Natural killer cell treated with Interleukin-12 subunit alpha and Interleukin-12 subunit beta and Interleukin-15 and Interleukin-18, amount 100 ng/mL, for 72 hours (primary cell): ENCODE measurements around the gene CPNE2. TPM values are rescaled to one million over a fixed set of nuclear protein-coding genes. Genes with fewer than 3 reads are reported as not detected.

Experiments used
- ATAC-seq, 2 donors: fragments of 150-1000 bp; cut with Tn5 transposase in 1 of 2; sonication (Bioruptor Pico), chemical (Tn5 transposase) in 1 of 2; 2 replicates each; pipeline ENCODE4 v1.10.0; 2021
- DNase-seq: peaks from one replicate; pipeline ENCODE4 v3.0.0; 2022; ENCODE audit warnings: low spot score
- H3K27ac Mint-ChIP-seq, 2 donors: 1 replicate in 1 of 2; 2 replicates in 1 of 2; pipeline ENCODE4 v1.8.0; 2022; ENCODE audit warnings: mixed read lengths in 2 of 2, mild to moderate bottlenecking in 1 of 2, moderate library complexity in 1 of 2
- H3K27me3 Mint-ChIP-seq, 2 donors: 1 replicate in 1 of 2; 2 replicates in 1 of 2; pipeline ENCODE4 v1.8.0; 2022; ENCODE audit warnings: mixed read lengths in 2 of 2
- H3K36me3 Mint-ChIP-seq: one replicate; pipeline ENCODE4 v1.8.0; 2022; ENCODE audit warnings: mixed read lengths
- H3K4me1 Mint-ChIP-seq, 2 donors: 1 replicate in 1 of 2; 2 replicates in 1 of 2; pipeline ENCODE4 v1.8.0; 2022; ENCODE audit warnings: low read depth in 2 of 2, mixed read lengths in 2 of 2, mild to moderate bottlenecking in 1 of 2
- H3K4me3 Mint-ChIP-seq: one replicate; pipeline ENCODE4 v1.8.0; 2022; ENCODE audit warnings: mixed read lengths
- H3K9me3 Mint-ChIP-seq: 2 replicates; pipeline ENCODE4 v1.8.0; 2022; ENCODE audit warnings: mixed read lengths
- total RNA-seq, 2 donors: library from RNA; stranded (reverse); gene quantifications; one replicate each; pipeline ENCODE4 v1.2.3, GENCODE V29; 2022

CPNE2 gene
- total RNA-seq, 2 donors from 2014 or later: 0.50 to 0.95 TPM

GRCh38 chr16:57152096-57153093 lies 60.0 kb downstream of the CPNE2 start:
- no peaks in the 10 kb centered on the region for H3K9me3 Mint-ChIP-seq
- H3K4me3 Mint-ChIP-seq: no peak overlapping the region
- H3K27me3 Mint-ChIP-seq: no peaks in the 10 kb centered on the region
- DNase-seq (no peak), ATAC-seq (no peak)
- peak overlapping the region in 1 of 2 donors; percentile 9 for H3K27ac Mint-ChIP-seq
- peaks cover 5 to 8% of the 10 kb centered on the region in 2 donors for H3K4me1 Mint-ChIP-seq
- H3K36me3 Mint-ChIP-seq: peaks cover 26% of the 10 kb centered on the region

GRCh38 chr16:57153841-57154240 lies 61.5 kb downstream of the CPNE2 start:
- Mint-ChIP-seq H3K36me3 (peaks cover 29% of the 10 kb centered on the region), H3K4me1 (peaks cover 0 to 2% of the 10 kb centered on the region in 2 donors), H3K4me3 (no peak overlapping the region), H3K27me3 (no peaks in the 10 kb centered on the region), H3K27ac (no peak overlapping the region), H3K9me3 (no peaks in the 10 kb centered on the region)
- no peak for ATAC-seq
- no peak for DNase-seq

GRCh38 chr16:57155702-57156350 lies 63.4 kb downstream of the CPNE2 start:
- Mint-ChIP-seq H3K27ac (no peak overlapping the region), H3K36me3 (peaks cover 42% of the 10 kb centered on the region), H3K4me3 (no peak overlapping the region), H3K4me1 (peaks cover 0 to 2% of the 10 kb centered on the region in 2 donors), H3K27me3 (no peaks in the 10 kb centered on the region), H3K9me3 (no peaks in the 10 kb centered on the region)
- ATAC-seq: no peak
- DNase-seq: no peak

DNA sequence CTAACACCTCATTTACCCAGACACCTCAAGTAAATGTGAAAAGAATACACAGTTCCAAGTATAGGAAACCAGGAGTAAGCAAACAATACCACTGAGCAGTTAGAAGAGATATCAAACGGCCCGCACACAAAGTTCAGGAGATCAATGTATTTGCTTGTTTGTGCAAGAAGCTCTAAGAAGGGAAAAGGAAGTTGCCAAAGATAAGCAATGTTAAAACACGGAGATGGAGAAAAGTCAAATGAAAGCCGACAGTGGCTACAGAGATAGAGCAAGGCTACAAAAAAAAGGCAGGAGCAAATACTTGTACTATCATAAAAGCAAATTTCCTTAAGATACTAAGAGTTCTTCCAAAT lies 63.9 kb downstream of the CPNE2 start:
- no peak for DNase-seq
- no peak for ATAC-seq
- Mint-ChIP-seq H3K4me1 (peaks cover 0 to 2% of the 10 kb centered on the region in 2 donors), H3K4me3 (no peak overlapping the region), H3K36me3 (peaks cover 45% of the 10 kb centered on the region), H3K27ac (no peak overlapping the region), H3K27me3 (no peaks in the 10 kb centered on the region), H3K9me3 (no peaks in the 10 kb centered on the region)

DNA sequence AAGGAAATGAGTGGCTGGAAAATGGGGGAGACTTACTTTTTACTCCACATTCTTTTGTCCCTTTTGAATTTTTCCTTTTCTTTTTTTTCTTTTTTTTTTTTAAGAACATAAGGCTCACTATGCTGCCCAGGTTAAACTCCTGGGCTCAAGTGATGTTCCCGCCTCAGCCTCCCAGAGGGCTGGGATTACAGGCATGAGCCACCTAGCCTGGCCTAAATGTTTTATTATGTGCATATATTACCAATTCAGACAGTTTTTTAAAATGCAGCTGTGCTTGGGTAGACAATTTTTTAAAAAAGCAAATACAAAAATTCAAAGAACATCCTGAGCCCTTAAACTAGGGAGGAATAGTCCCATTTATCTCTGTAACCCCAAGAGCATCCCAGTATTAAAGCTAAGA lies 65.2 kb downstream of the CPNE2 start:
- Mint-ChIP-seq H3K36me3 (peaks cover 45% of the 10 kb centered on the region), H3K27ac (no peak overlapping the region), H3K4me3 (no peak overlapping the region), H3K9me3 (no peaks in the 10 kb centered on the region), H3K4me1 (peaks cover 0 to 2% of the 10 kb centered on the region in 2 donors), H3K27me3 (no peaks in the 10 kb centered on the region)
- no peak for ATAC-seq
- DNase-seq: no peak

GRCh38 chr16:57159447-57159846 lies 67.1 kb downstream of the CPNE2 start:
- no peak for ATAC-seq
- Mint-ChIP-seq H3K4me3 (no peak overlapping the region), H3K36me3 (peaks cover 41% of the 10 kb centered on the region), H3K4me1 (peaks cover 0 to 2% of the 10 kb centered on the region in 2 donors), H3K27ac (no peak overlapping the region), H3K9me3 (no peaks in the 10 kb centered on the region), H3K27me3 (no peaks in the 10 kb centered on the region)
- no peak for DNase-seq

GRCh38 chr16:57163842-57164241 lies 71.5 kb downstream of the CPNE2 start:
- DNase-seq (no peak), ATAC-seq (no peak)
- no peaks in the 10 kb centered on the region for H3K4me1 Mint-ChIP-seq
- H3K27me3 Mint-ChIP-seq: no peaks in the 10 kb centered on the region
- H3K9me3 Mint-ChIP-seq: no peaks in the 10 kb centered on the region
- H3K36me3 Mint-ChIP-seq: peaks cover 37% of the 10 kb centered on the region
- no peak overlapping the region for H3K4me3 Mint-ChIP-seq
- H3K27ac Mint-ChIP-seq: no peak overlapping the region

- peaks cover 32% of the 10 kb centered on the region for H3K36me3 Mint-ChIP-seq
- no peaks in the 10 kb centered on the region for H3K4me1 Mint-ChIP-seq
- no peak overlapping the region for H3K4me3 Mint-ChIP-seq
- ATAC-seq: no peak
- no peaks in the 10 kb centered on the region for H3K9me3 Mint-ChIP-seq
- no peaks in the 10 kb centered on the region for H3K27me3 Mint-ChIP-seq
- no peak overlapping the region for H3K27ac Mint-ChIP-seq
- DNase-seq: no peak
Observed at GRCh38 chr16:57165483-57165882, 73.1 kb downstream of the CPNE2 start.

DNA sequence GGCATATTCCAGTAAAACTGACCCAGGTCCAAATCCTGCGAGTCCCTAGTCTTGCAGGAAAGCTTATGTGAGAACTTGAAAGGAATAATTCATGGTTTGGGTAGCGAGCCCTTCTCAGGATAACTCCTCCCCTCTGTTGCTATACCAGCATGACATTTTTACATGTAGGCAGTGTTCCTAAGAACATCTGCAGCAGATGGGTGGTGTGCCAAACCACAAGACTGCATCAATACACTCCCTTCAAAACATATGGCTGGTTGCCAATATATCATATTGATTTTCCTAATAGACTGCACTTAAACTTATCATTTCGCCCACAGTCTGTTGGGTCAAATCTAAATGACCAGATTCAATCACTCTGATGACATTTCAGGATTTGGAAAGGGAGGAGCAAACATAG lies 73.6 kb downstream of the CPNE2 start:
- Mint-ChIP-seq H3K36me3 (peaks cover 30% of the 10 kb centered on the region), H3K9me3 (no peaks in the 10 kb centered on the region), H3K4me1 (no peaks in the 10 kb centered on the region), H3K27me3 (no peaks in the 10 kb centered on the region), H3K27ac (no peak overlapping the region), H3K4me3 (no peak overlapping the region)
- DNase-seq (no peak), ATAC-seq (no peak)

GRCh38 chr16:57166451-57166850 lies 74.1 kb downstream of the CPNE2 start:
- no peaks in the 10 kb centered on the region for H3K9me3 Mint-ChIP-seq
- H3K4me1 Mint-ChIP-seq: no peaks in the 10 kb centered on the region
- no peak for DNase-seq
- peaks cover 34% of the 10 kb centered on the region for H3K36me3 Mint-ChIP-seq
- no peaks in the 10 kb centered on the region for H3K27me3 Mint-ChIP-seq
- no peak overlapping the region for H3K4me3 Mint-ChIP-seq
- no peak for ATAC-seq
- no peak overlapping the region for H3K27ac Mint-ChIP-seq

DNA sequence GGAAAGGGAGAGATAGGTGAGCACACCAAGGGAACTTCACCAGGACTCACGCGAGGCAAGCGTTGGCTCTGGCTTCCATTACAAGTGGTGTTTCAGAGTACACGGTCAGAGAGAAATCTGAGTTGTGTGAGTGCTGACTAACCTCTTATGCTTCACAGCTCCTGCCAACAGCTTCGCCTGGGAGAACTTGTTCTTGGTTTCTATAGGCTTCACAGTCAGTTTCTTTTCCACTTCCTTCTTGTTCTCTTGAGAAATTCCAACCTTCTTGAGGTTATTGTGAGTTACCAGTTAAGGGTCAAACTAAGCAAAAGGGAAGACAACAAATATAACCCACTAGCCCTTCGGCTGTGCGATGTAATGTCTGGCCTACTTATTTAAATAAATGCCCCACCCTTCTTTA lies 74.6 kb downstream of the CPNE2 start:
- H3K27me3 Mint-ChIP-seq: no peaks in the 10 kb centered on the region
- H3K4me1 Mint-ChIP-seq: no peaks in the 10 kb centered on the region
- no peak overlapping the region for H3K27ac Mint-ChIP-seq
- ATAC-seq: no peak
- no peaks in the 10 kb centered on the region for H3K9me3 Mint-ChIP-seq
- no peak for DNase-seq
- no peak overlapping the region for H3K4me3 Mint-ChIP-seq
- H3K36me3 Mint-ChIP-seq: peaks cover 36% of the 10 kb centered on the region

DNA sequence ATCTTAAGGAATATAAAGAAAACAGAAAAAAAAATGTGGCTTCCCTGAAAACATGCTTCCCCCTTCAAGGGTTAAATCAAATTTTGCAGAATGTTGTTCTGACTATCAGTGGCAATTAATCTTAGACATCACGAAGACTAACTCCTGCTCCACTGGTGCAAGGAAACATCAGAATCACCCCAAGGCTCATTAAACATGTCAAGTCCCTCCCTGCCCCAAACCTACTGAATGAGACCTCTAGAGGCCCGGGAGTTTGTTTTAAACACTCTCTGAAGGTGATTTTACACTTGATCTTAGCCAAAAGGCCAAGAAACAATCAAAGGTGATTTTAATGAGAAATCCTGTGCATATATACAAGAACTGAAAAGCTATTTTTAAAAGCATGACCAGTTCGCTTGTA lies 75.2 kb downstream of the CPNE2 start:
- H3K4me1 Mint-ChIP-seq: no peaks in the 10 kb centered on the region
- no peak overlapping the region for H3K27ac Mint-ChIP-seq
- no peak for ATAC-seq
- DNase-seq: no peak
- peaks cover 39% of the 10 kb centered on the region for H3K36me3 Mint-ChIP-seq
- H3K27me3 Mint-ChIP-seq: no peaks in the 10 kb centered on the region
- H3K4me3 Mint-ChIP-seq: no peak overlapping the region
- no peaks in the 10 kb centered on the region for H3K9me3 Mint-ChIP-seq

- Mint-ChIP-seq H3K27me3 (no peaks in the 10 kb centered on the region), H3K36me3 (peaks cover 39% of the 10 kb centered on the region), H3K9me3 (no peaks in the 10 kb centered on the region), H3K4me1 (no peaks in the 10 kb centered on the region), H3K4me3 (no peak overlapping the region), H3K27ac (no peak overlapping the region)
- ATAC-seq (no peak), DNase-seq (no peak)
Observed at GRCh38 chr16:57167953-57168352, 75.6 kb downstream of the CPNE2 start.

- H3K36me3 Mint-ChIP-seq: peaks cover 32% of the 10 kb centered on the region
- no peaks in the 10 kb centered on the region for H3K27me3 Mint-ChIP-seq
- H3K9me3 Mint-ChIP-seq: no peaks in the 10 kb centered on the region
- H3K4me1 Mint-ChIP-seq: no peaks in the 10 kb centered on the region
- H3K4me3 Mint-ChIP-seq: no peak overlapping the region
- DNase-seq (no peak), ATAC-seq (no peak)
- H3K27ac Mint-ChIP-seq: no peak overlapping the region
Observed at GRCh38 chr16:57169327-57169726, 76.9 kb downstream of the CPNE2 start.
